OCI-LY1 (cell line): ENCODE results near the gene PCYT1A.

Experiments
- CTCF ChIP-seq: fragments of 200-600 bp; sonication (generic), shearing (Covaris generic); IDR thresholded peaks from 2 replicates; pipeline ENCODE4 v1.5.1; 2017; ENCODE audit warnings: mild to moderate bottlenecking, antibody characterized with exemption, low read length, moderate library complexity, mixed read lengths
- EZH2 ChIP-seq: fragments of 200-600 bp; sonication (generic), shearing (Covaris generic); IDR thresholded peaks from 2 replicates; pipeline ENCODE4 v1.8.0; 2017; ENCODE audit warnings: borderline replicate concordance, mixed run types, mild to moderate bottlenecking, antibody characterized with exemption, low read length, moderate library complexity, mixed read lengths

- no peak for TF ChIP-seq CTCF
- TF ChIP-seq EZH2 = no peak
Observed at GRCh38 chr3:196336319-196337145, 49.0 kb upstream of the PCYT1A start.
